Endothelial cell of umbilical vein (primary cell): ENCODE data around the gene AAR2. TPM values are rescaled to one million over a fixed set of nuclear protein-coding genes. Genes with fewer than 3 reads are reported as not detected.

Source experiments
- BruUV-seq: library from RNA; stranded (reverse); fragments of 400-500 nt; replicated peaks from 2 replicates; lab custom pipeline; 2021; lab: Mats Ljungman, UMichigan
- CTCF ChIA-PET: fragments of 300-600, 350-600 bp; sonication (Branson Sonifier 250); formaldehyde crosslinking; loops from one replicate; lab custom pipeline; 2021; ENCODE audit warnings: antibody characterized with exemption, inconsistent platforms; lab: Charles Lee
- POLR2A ChIA-PET: fragments of 300-600, 350-600 bp; sonication (Branson Sonifier 250); formaldehyde crosslinking; loops from one replicate; lab custom pipeline; 2021; ENCODE audit warnings: antibody characterized with exemption, inconsistent platforms; lab: Charles Lee
- DNase-seq: peaks from one replicate; pipeline ENCODE4 v3.0.0-alpha.2; 2011; ENCODE audit warnings: low read depth, low spot score
- FAIRE-seq: peaks from 2 replicates; lab custom pipeline; 2011; peaks lifted over from hg19 to GRCh38; lab: Jason Lieb, UNC
- H2AFZ ChIP-seq: 2 replicates; pipeline ENCODE4 v1.6.0; 2012; ENCODE audit warnings: low read depth, low read length, control low read depth, inconsistent platforms
- H3K27ac ChIP-seq: 2 replicates; pipeline ENCODE4 v1.5.1; 2011; ENCODE audit warnings: low read depth, mild to moderate bottlenecking, control low read depth, low read length, moderate library complexity; ENCODE audit not compliant: insufficient read depth
- H3K27me3 ChIP-seq, 2 experiments: 2 replicates each; pipeline versions ENCODE4 v1.6.0 to v1.6.1; 2011; ENCODE audit warnings: low read length in 2 of 2, mixed read lengths in 1 of 2; ENCODE audit not compliant: control insufficient read depth in 2 of 2, insufficient read depth in 2 of 2
- H3K36me3 ChIP-seq, 2 experiments: 2 replicates in 1 of 2; 3 replicates in 1 of 2; pipeline ENCODE4 v1.5.1; 2011; ENCODE audit warnings: low read length in 2 of 2, mild to moderate bottlenecking in 1 of 2, moderate library complexity in 1 of 2; ENCODE audit not compliant: control insufficient read depth in 2 of 2, insufficient read depth in 2 of 2; ENCODE audit errors: extremely low read depth in 1 of 2
- H3K4me1 ChIP-seq: 3 replicates; pipeline ENCODE4 v1.5.1; 2011; ENCODE audit warnings: mild to moderate bottlenecking, low read length; ENCODE audit not compliant: control insufficient read depth, insufficient read depth; ENCODE audit errors: extremely low read depth
- H3K4me2 ChIP-seq: 2 replicates; pipeline ENCODE4 v1.6.1; 2011; ENCODE audit warnings: low read length, control low read depth, mixed read lengths; ENCODE audit not compliant: insufficient read depth
- H3K4me3 ChIP-seq, 3 experiments: fragments of 200-600 bp in 1 of 3; sonication (generic), shearing (Covaris generic) in 1 of 3; replicated peaks in 1 of 3; 2 replicates each; pipeline ENCODE4 v1.5.1; 2011 to 2016; ENCODE audit warnings: control low read depth in 3 of 3, low read length in 3 of 3, mild to moderate bottlenecking in 2 of 3, inconsistent platforms in 1 of 3, low read depth in 1 of 3, moderate library complexity in 1 of 3; ENCODE audit not compliant: insufficient read depth in 1 of 3
- H3K79me2 ChIP-seq: 2 replicates; pipeline ENCODE4 v1.6.0; 2012; ENCODE audit warnings: low read length, inconsistent platforms; ENCODE audit not compliant: control insufficient read depth, insufficient read depth
- H3K9ac ChIP-seq: replicated peaks from 2 replicates; pipeline ENCODE3; 2011; ENCODE audit warnings: low read length, control low read depth; ENCODE audit not compliant: insufficient read depth; ENCODE audit errors: extremely low read depth
- H3K9me1 ChIP-seq: replicated peaks from 3 replicates; pipeline ENCODE4 v1.6.0; 2011; ENCODE audit warnings: mild to moderate bottlenecking, low read length; ENCODE audit not compliant: control insufficient read depth, insufficient read depth; ENCODE audit errors: extremely low read depth
- H3K9me3 ChIP-seq: replicated peaks from 2 replicates; pipeline ENCODE4 v1.5.1; 2012; ENCODE audit warnings: low read length, inconsistent platforms; ENCODE audit not compliant: control insufficient read depth, insufficient read depth
- H4K20me1 ChIP-seq: replicated peaks from 2 replicates; pipeline ENCODE3; 2011; ENCODE audit warnings: mild to moderate bottlenecking, low read length; ENCODE audit not compliant: control insufficient read depth, insufficient read depth; ENCODE audit errors: extremely low read depth
- CTCF ChIP-seq, 2 donors: IDR thresholded peaks; 1 replicate in 1 of 2; 2 replicates in 1 of 2; pipeline ENCODE4 v1.5.1; 2011; ENCODE audit warnings: low read length in 2 of 2, mild to moderate bottlenecking in 2 of 2, moderate library complexity in 2 of 2, control low read depth in 1 of 2, inconsistent platforms in 1 of 2, low read depth in 1 of 2; ENCODE audit not compliant: insufficient read depth in 1 of 2; ENCODE audit errors: extremely low read depth in 1 of 2
- EZH2 ChIP-seq: IDR thresholded peaks from 2 replicates; pipeline ENCODE4 v1.6.1; 2012; ENCODE audit warnings: borderline replicate concordance, low read depth, mild to moderate bottlenecking, moderate library complexity, low read length, inconsistent platforms; ENCODE audit not compliant: severe bottlenecking
- FOS ChIP-seq: IDR thresholded peaks from 2 replicates; pipeline ENCODE4 v1.6.1; 2011; ENCODE audit warnings: mild to moderate bottlenecking, low read length, moderate library complexity, borderline replicate concordance; ENCODE audit not compliant: insufficient read depth
- GATA2 ChIP-seq: IDR thresholded peaks from 2 replicates; pipeline ENCODE4 v1.7.0; 2011; ENCODE audit warnings: low read depth, mild to moderate bottlenecking, moderate library complexity, mixed read lengths, low read length; ENCODE audit not compliant: insufficient read length, insufficient read depth
- JUN ChIP-seq: IDR thresholded peaks from 2 replicates; pipeline ENCODE4 v1.6.1; 2011; ENCODE audit warnings: borderline replicate concordance, low read depth; ENCODE audit not compliant: insufficient read length, insufficient read depth
- MAX ChIP-seq: IDR thresholded peaks from 2 replicates; pipeline ENCODE4 v1.6.1; 2011; ENCODE audit not compliant: insufficient read depth, insufficient read length
- MYC ChIP-seq: IDR thresholded peaks from one replicate; pipeline ENCODE4 v1.6.1; 2011; ENCODE audit warnings: mild to moderate bottlenecking, low read depth, low read length
- POLR2A ChIP-seq: IDR thresholded peaks from 2 replicates; pipeline ENCODE4 v1.6.1; 2012; ENCODE audit warnings: low read depth, mild to moderate bottlenecking, control low read depth, low read length
- POLR2AphosphoS5 ChIP-seq: IDR thresholded peaks from 2 replicates; pipeline ENCODE4 v1.6.1; 2012; ENCODE audit warnings: low read depth, mild to moderate bottlenecking, control low read depth, low read length, moderate library complexity; ENCODE audit not compliant: insufficient read depth
- dilution Hi-C: fragments of 300-500 bp; cut with MboI; formaldehyde crosslinking; loops from one replicate; pipeline ENCODE4 v1.15.0; 2019; ENCODE audit warnings: low sequenced_read_pairs; ENCODE audit not compliant: extremely low pct_ligation_motif_present
- intact Hi-C: fragments of 100-400 bp; cut with micrococcal nuclease; formaldehyde crosslinking; loops from one replicate; pipeline ENCODE4 v1.10.0; 2022
- polyA plus RNA-seq, 4 experiments: library from polyadenylated mRNA; depleted of rRNA in 3 of 4; stranded (reverse) in 3 of 4; unstranded in 1 of 4; fragments of >200 nt; gene quantifications; 2 replicates each; pipeline versions ENCODE4 v1.2.1 to v1.2.3, GENCODE V29; 2011 to 2012; ENCODE audit warnings: missing spikeins in 1 of 4
- total RNA-seq: library from RNA; stranded (reverse); gene quantifications from 2 replicates; pipeline ENCODE4 v1.2.3, GENCODE V29; 2021

Gene AAR2
- total and polyA plus RNA-seq, 2 donors (not counting 3 experiments of a cell fraction or from before 2014, with no cell fraction given) = 21.9 to 29.4 TPM

GRCh38 chr20:36243726-36244125, 7.4 kb downstream of the AAR2 start:
- peaks cover 27% of the 10 kb centered on the region for H3K79me2 ChIP-seq
- dilution Hi-C loops = no loop called here

More at GRCh38 chr20:36243726-36244125, 7.4 kb downstream of the AAR2 start:
- Histone ChIP-seq H3K27me3 (no peaks in the 10 kb centered on the region), H3K4me2 (no peak overlapping the region), H3K27ac (no peak overlapping the region), H3K9ac (no peak overlapping the region), H3K4me1 (no peaks in the 10 kb centered on the region), H3K9me1 (no peaks in the 10 kb centered on the region), H3K9me3 (no peaks in the 10 kb centered on the region), H3K36me3 (peaks cover 24 to 38% of the 10 kb centered on the region in 2 experiments), H4K20me1 (peaks cover 2% of the 10 kb centered on the region), H3K4me3 (no peak overlapping the region), H2AFZ (no peak overlapping the region)
- TF ChIP-seq POLR2A (no peak), CTCF (IDR thresholded peaks at IDR 0.05; ENCODE audit: extremely low read depth in 1 of 2, insufficient read depth in 1 of 2, low read depth in 1 of 2, low read length in 2 of 2) (no peak), POLR2AphosphoS5 (no peak), EZH2 (no peak), FOS (no peak), MAX (no peak), GATA2 (no peak), MYC (no peak), JUN (no peak)
- FAIRE-seq = no peak
- intact Hi-C loops = no loop called here
- POLR2A ChIA-PET = no interaction called here
- no peak for DNase-seq
- CTCF ChIA-PET = interaction anchor here (1.5 kb wide), 1 partner anchor 196 kb away, joined by 3 read pairs; no protein-coding TSS in a partner anchor
- no TSS peak for BruUV-seq
